T-helper 1 cell treated with Interleukin-12 subunit alpha and Interleukin-12 subunit beta and Interleukin-4 antibody, amounts not matched to agents 30 μg/mL and 1 μg/mL, for 36 hours (primary cell): ENCODE results near the gene ANAPC1.
A peak's percentile ranks its signal among the peaks of the same experiment; 100 is the strongest.
"Not testable (repeated sequence)": the region's sequence is repeated elsewhere in the genome, so short reads cannot be mapped to it uniquely, and the experiment has no call there.

Experiments used
- H3K27ac Mint-ChIP-seq: one replicate; pipeline ENCODE4 v1.8.0; 2021; ENCODE audit warnings: mild to moderate bottlenecking, mixed read lengths
- H3K27me3 Mint-ChIP-seq: one replicate; pipeline ENCODE4 v1.8.0; 2021; ENCODE audit warnings: low read depth, mixed read lengths
- H3K36me3 Mint-ChIP-seq: one replicate; pipeline ENCODE4 v1.8.0; 2021; ENCODE audit warnings: low read depth, mixed read lengths
- H3K4me1 Mint-ChIP-seq: one replicate; pipeline ENCODE4 v1.8.0; 2021; ENCODE audit warnings: low read depth, mixed read lengths
- H3K4me3 Mint-ChIP-seq: one replicate; pipeline ENCODE4 v1.8.0; 2021; ENCODE audit warnings: mild to moderate bottlenecking, moderate library complexity, mixed read lengths
- H3K9me3 Mint-ChIP-seq: one replicate; pipeline ENCODE4 v1.8.0; 2021; ENCODE audit warnings: mixed read lengths

The ANAPC1 gene

GRCh38 chr2:111883661-111884591 is at the start of gene ANAPC1:
Gene ANAPC1, minus strand, starts transcription at chr2:111884193. Its CDS starts 3,368 bp downstream, at chr2:111880825.
- Mint-ChIP-seq H3K36me3 (peaks cover under 1% of the 10 kb centered on the region), H3K27me3 (no peaks in the 10 kb centered on the region), H3K9me3 (no peaks in the 10 kb centered on the region), H3K27ac (peak within 1 kb of the TSS; percentile 85), H3K4me1 (peaks cover 14% of the 10 kb centered on the region), H3K4me3 (peak within 1 kb of the TSS; percentile 97)

- no peaks in the 10 kb centered on the region for H3K36me3 Mint-ChIP-seq
- H3K27me3 Mint-ChIP-seq: peaks cover 33% of the 10 kb centered on the region
- H3K4me1 Mint-ChIP-seq: peaks cover 17% of the 10 kb centered on the region
- no peak overlapping the region for H3K27ac Mint-ChIP-seq
- no peaks in the 10 kb centered on the region for H3K9me3 Mint-ChIP-seq
- no peak overlapping the region for H3K4me3 Mint-ChIP-seq
These were observed 48.9 kb upstream of the ANAPC1 start for GRCh38 chr2:111932841-111933291.

DNA sequence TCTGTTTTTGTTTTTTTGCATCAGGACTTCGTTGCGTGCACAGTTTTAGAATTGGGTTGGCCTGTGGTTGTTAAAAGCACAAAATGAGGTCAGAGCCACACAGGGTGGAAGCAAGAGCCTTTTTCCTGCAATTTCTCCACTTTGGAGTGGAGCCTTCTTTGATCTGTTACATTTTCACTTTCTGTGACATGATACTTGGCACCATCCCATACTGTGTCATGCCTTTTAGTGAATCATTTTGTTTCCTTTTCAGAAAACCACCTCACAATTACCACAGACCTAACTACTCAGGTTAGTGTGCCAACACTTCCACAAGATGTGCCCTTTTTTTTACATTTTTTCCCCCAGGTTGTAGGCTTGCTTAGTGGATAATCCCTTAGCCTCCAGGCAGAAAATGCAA is 46.9 kb upstream of the ANAPC1 start:
- H3K9me3 Mint-ChIP-seq: no peaks in the 10 kb centered on the region

GRCh38 chr2:111930409-111930808 is 46.4 kb upstream of the ANAPC1 start:
- Mint-ChIP-seq H3K9me3 (no peaks in the 10 kb centered on the region), H3K4me3 (no peak overlapping the region), H3K36me3 (no peaks in the 10 kb centered on the region), H3K4me1 (peaks cover 17% of the 10 kb centered on the region), H3K27me3 (peaks cover 32% of the 10 kb centered on the region), H3K27ac (no peak overlapping the region)

More for the DNA sequence above, 46.9 kb upstream of the ANAPC1 start:
- H3K4me3 Mint-ChIP-seq: no peak overlapping the region
- H3K27ac Mint-ChIP-seq: peak overlapping the region; percentile 67
- H3K4me1 Mint-ChIP-seq: peaks cover 17% of the 10 kb centered on the region
- H3K27me3 Mint-ChIP-seq: peaks cover 33% of the 10 kb centered on the region
- no peaks in the 10 kb centered on the region for H3K36me3 Mint-ChIP-seq

GRCh38 chr2:111927723-111928122 is 43.7 kb upstream of the ANAPC1 start:
- Mint-ChIP-seq H3K4me1 (peaks cover 17% of the 10 kb centered on the region), H3K27ac (no peak overlapping the region), H3K27me3 (peaks cover 9% of the 10 kb centered on the region), H3K9me3 (no peaks in the 10 kb centered on the region), H3K36me3 (no peaks in the 10 kb centered on the region), H3K4me3 (no peak overlapping the region)

DNA sequence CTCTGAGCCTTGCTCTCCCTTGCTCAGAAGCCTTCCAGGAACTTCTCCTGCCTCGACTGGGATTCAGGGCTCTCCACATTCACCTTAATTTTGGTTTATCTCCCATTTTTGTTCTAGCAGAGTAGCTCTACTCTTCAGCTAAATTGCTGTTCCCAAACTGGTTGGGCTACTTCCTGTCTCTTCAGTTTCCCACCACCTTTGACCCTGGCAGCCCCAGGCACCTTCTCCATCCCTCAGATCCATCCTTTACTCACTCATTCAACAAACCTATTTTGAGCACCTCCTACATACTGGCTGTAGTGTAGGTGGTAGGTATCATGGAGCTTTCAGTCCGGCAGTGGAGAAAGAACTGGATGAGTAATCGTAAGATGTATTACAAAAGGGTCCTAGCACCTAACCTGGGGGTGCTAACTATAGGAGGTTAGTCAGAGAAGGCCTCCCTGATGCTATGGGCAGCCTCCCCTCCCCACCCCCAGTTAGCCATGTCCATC is 40.7 kb upstream of the ANAPC1 start:
- Mint-ChIP-seq H3K4me1 (peaks cover 2% of the 10 kb centered on the region), H3K27ac (no peak overlapping the region), H3K4me3 (no peak overlapping the region), H3K27me3 (peaks cover 3% of the 10 kb centered on the region), H3K9me3 (no peaks in the 10 kb centered on the region), H3K36me3 (no peaks in the 10 kb centered on the region)

DNA sequence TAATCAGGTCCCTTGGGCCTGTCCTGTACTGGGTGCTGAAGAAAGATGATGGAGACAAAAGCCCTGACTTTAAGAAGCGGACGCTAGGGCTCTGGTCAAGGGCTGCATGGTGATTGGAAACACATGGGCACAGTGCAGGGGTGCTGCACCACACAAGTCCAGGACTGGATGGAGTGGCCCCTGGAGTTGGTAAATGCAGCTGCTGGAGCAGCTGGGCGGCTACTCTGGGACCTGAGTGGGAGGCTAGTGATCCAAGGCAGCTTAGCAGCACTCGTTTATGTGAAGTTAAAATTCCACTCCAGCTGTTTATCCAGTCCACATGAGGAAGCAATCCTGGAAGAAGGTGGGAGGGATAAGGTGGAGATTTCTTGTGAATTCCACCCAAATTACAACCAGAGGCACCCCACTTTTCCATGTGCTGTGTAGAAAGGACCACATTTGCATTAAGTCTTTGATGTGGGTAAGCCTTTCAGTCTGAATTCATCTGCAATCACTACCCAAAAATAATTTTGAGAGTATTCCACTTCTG is 39.3 kb upstream of the ANAPC1 start:
- Mint-ChIP-seq H3K9me3 (no peaks in the 10 kb centered on the region), H3K27ac (no peak overlapping the region), H3K27me3 (peaks cover 6% of the 10 kb centered on the region), H3K36me3 (no peaks in the 10 kb centered on the region), H3K4me3 (no peak overlapping the region), H3K4me1 (no peaks in the 10 kb centered on the region)

- Mint-ChIP-seq H3K4me3 (no peak overlapping the region), H3K36me3 (no peaks in the 10 kb centered on the region), H3K9me3 (no peaks in the 10 kb centered on the region), H3K4me1 (no peaks in the 10 kb centered on the region), H3K27me3 (peaks cover 25% of the 10 kb centered on the region), H3K27ac (no peak overlapping the region)
These were observed 36.0 kb upstream of the ANAPC1 start for GRCh38 chr2:111919794-111920608.

DNA sequence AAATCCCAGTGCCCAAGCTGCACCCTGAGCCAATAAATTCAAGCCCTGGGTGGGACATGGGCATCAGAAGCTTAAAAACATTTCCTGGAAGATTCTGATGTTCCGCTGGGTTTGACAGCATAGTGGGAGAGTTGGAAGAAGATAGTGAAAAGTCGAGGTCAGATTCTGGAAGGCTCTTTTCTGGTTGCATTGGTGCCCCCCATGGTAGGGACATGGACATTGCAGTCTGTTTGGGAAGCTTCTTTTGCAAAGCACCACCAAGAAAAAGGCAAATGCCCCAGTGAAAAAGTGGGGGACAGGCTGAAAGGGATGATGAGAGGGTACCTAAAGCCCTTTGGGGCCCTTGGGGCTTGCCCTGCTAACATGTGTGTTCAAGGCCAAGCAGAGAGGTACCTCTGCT is 35.4 kb upstream of the ANAPC1 start:
- Mint-ChIP-seq H3K27me3 (peaks cover 22% of the 10 kb centered on the region), H3K4me1 (no peaks in the 10 kb centered on the region), H3K9me3 (no peaks in the 10 kb centered on the region), H3K36me3 (no peaks in the 10 kb centered on the region), H3K4me3 (no peak overlapping the region), H3K27ac (no peak overlapping the region)

DNA sequence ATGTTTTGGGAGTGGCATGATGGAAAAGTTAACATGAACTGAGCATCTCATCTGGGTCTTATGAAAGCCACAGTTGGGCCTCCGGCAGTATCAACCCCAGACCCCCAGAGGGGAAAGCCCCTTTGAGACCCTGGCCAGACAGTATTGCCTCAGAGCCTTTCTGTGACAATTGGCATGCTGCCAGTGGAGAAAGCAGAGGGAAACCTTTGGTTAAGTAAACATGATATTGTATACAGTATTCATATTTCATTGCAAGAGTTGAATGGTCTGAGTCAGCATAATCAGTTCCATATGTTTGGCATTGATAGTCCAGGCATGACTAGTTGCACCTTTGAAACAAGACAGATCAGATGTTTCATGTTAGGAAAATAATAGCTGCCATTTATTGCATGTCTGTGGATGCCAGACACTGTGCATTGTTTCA is 34.4 kb upstream of the ANAPC1 start:
- Mint-ChIP-seq H3K27me3 (peaks cover 22% of the 10 kb centered on the region), H3K9me3 (no peaks in the 10 kb centered on the region), H3K36me3 (no peaks in the 10 kb centered on the region), H3K4me1 (no peaks in the 10 kb centered on the region), H3K27ac (no peak overlapping the region), H3K4me3 (no peak overlapping the region)

GRCh38 chr2:111917106-111917505 is 33.1 kb upstream of the ANAPC1 start:
- no peaks in the 10 kb centered on the region for H3K9me3 Mint-ChIP-seq
- no peak overlapping the region for H3K4me3 Mint-ChIP-seq
- H3K27me3 Mint-ChIP-seq: peaks cover 22% of the 10 kb centered on the region
- H3K4me1 Mint-ChIP-seq: no peaks in the 10 kb centered on the region
- H3K36me3 Mint-ChIP-seq: no peaks in the 10 kb centered on the region
- no peak overlapping the region for H3K27ac Mint-ChIP-seq

- no peak overlapping the region for H3K4me3 Mint-ChIP-seq
- peaks cover 13% of the 10 kb centered on the region for H3K27me3 Mint-ChIP-seq
- H3K27ac Mint-ChIP-seq: no peak overlapping the region
- H3K36me3 Mint-ChIP-seq: no peaks in the 10 kb centered on the region
- peaks cover 2% of the 10 kb centered on the region for H3K4me1 Mint-ChIP-seq
- no peaks in the 10 kb centered on the region for H3K9me3 Mint-ChIP-seq
These were observed 28.6 kb upstream of the ANAPC1 start for GRCh38 chr2:111912547-111912946.

- H3K9me3 Mint-ChIP-seq, H3K27ac Mint-ChIP-seq, H3K27me3 Mint-ChIP-seq, H3K36me3 Mint-ChIP-seq, H3K4me3 Mint-ChIP-seq, H3K4me1 Mint-ChIP-seq: not testable (repeated sequence)
These were observed 27.4 kb upstream of the ANAPC1 start for GRCh38 chr2:111911295-111911977.
